DMS79 (cell line): Measurements from ENCODE around the gene SYNE1.
"Not testable (repeated sequence)": the region's sequence is repeated elsewhere in the genome, so short reads cannot be mapped to it uniquely, and the experiment has no call there.

ENCODE experiments used
- DNase-seq: peaks from one replicate; lab custom pipeline; 2025; lab: John Stamatoyannopoulos, UW

The SYNE1 gene

GRCh38 chr6:152482289-152482688 lies 154.9 kb downstream of the SYNE1 start:
- DNase-seq, result no peak

GRCh38 chr6:152478377-152479010 lies 158.7 kb downstream of the SYNE1 start:
- DNase-seq, result no peak

GRCh38 chr6:152474354-152474753 lies 162.8 kb downstream of the SYNE1 start:
- no peak for DNase-seq

GRCh38 chr6:152472325-152472724 lies 164.8 kb downstream of the SYNE1 start:
- DNase-seq, result no peak

- no peak for DNase-seq
Measured at GRCh38 chr6:152471456-152472265, 165.5 kb downstream of the SYNE1 start.

- DNase-seq, result no peak
Measured at GRCh38 chr6:152463164-152463563, 174.0 kb downstream of the SYNE1 start.

- no peak for DNase-seq
Measured at GRCh38 chr6:152462716-152463115, 174.4 kb downstream of the SYNE1 start.

GRCh38 chr6:152461556-152461955 lies 175.6 kb downstream of the SYNE1 start:
- DNase-seq, result no peak

GRCh38 chr6:152458648-152459644 lies 178.2 kb downstream of the SYNE1 start:
- DNase-seq, result no peak

GRCh38 chr6:152457949-152458624 lies 179.1 kb downstream of the SYNE1 start:
- DNase-seq, result no peak

- DNase-seq, result no peak
Measured at GRCh38 chr6:152454003-152454402, 183.2 kb downstream of the SYNE1 start.

GRCh38 chr6:152453421-152453820 lies 183.7 kb downstream of the SYNE1 start:
- DNase-seq, result no peak

GRCh38 chr6:152452639-152453038 lies 184.5 kb downstream of the SYNE1 start:
- DNase-seq, result no peak

- DNase-seq, result no peak
Measured at GRCh38 chr6:152450519-152450918, 186.6 kb downstream of the SYNE1 start.

GRCh38 chr6:152441902-152442301 lies 195.3 kb downstream of the SYNE1 start:
- DNase-seq, result no peak

GRCh38 chr6:152435816-152436215 lies 201.3 kb downstream of the SYNE1 start:
- no peak for DNase-seq

GRCh38 chr6:152432758-152433157 lies 204.4 kb downstream of the SYNE1 start:
- no peak for DNase-seq

GRCh38 chr6:152428126-152428525 lies 209.0 kb downstream of the SYNE1 start:
- no peak for DNase-seq

- no peak for DNase-seq
Measured at GRCh38 chr6:152426276-152426675, 210.9 kb downstream of the SYNE1 start.

GRCh38 chr6:152423216-152424103 lies 213.7 kb downstream of the SYNE1 start:
- DNase-seq, result no peak

GRCh38 chr6:152421496-152421895 lies 215.7 kb downstream of the SYNE1 start:
- not testable (repeated sequence) for DNase-seq
